Measurements from ENCODE around the gene SLC17A4.

DNA sequence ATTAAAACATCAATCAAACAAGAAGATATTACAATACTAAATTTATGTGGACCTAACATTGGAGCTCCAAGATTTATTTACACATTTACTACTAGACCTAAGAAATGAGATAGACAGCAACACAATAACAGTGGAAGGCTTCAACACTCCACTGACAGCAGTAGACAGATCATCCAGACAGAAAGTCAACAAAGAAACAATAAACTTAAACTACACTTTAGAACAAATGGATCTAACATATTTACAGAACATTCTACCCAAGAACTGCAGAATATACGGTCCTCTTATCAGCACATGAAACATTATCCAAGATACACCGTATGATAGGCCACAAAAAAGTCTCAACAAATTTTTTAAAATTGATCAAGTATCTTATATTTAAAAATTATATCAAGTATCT is 50.3 kb downstream of the SLC17A4 start:
- TF ChIP-seq POLR2A (IDR thresholded peaks at IDR 0.05), result no peak
- TF ChIP-seq CTCF (IDR thresholded peaks at IDR 0.05), result no peak

Data from tibial nerve (tissue), 3 donors.